GM12878 (cell line): Measurements from ENCODE around the gene APBB3. TPM values are rescaled to one million over a fixed set of nuclear protein-coding genes. Genes with fewer than 3 reads are reported as not detected.

Source experiments
- ATAC-seq: fragments of 200-7000 bp; cut with Tn5 transposase; 3 replicates; pipeline ENCODE4 v1.9.1; 2020; ENCODE audit warnings: mild to moderate bottlenecking, moderate library complexity
- BruUV-seq: library from RNA; stranded (reverse); fragments of 400-500 nt; replicated peaks from 2 replicates; lab custom pipeline; 2021; lab: Mats Ljungman, UMichigan
- CTCF ChIA-PET: fragments of 300-600 bp; sonication (Branson Sonifier 250); formaldehyde crosslinking; extraction: SDS; loops from one replicate; lab custom pipeline; 2021; ENCODE audit warnings: inconsistent platforms; lab: Yijun Ruan, JAX
- POLR2A ChIA-PET: fragments of 350-600 bp; formaldehyde crosslinking; extraction: SDS; loops from one replicate; lab custom pipeline; 2021; ENCODE audit warnings: inconsistent platforms; lab: Charles Lee
- RAD21 ChIA-PET: fragments of 300-600 bp; sonication (Branson Sonifier 250); formaldehyde crosslinking; loops from one replicate; lab custom pipeline; 2023; ENCODE audit warnings: antibody characterized with exemption; ENCODE audit not compliant: unreplicated experiment; lab: Charles Lee
- SMC1A ChIA-PET: fragments of 300-600 bp; sonication (Branson Sonifier 250); formaldehyde crosslinking; loops from one replicate; lab custom pipeline; 2023; ENCODE audit not compliant: unreplicated experiment, uncharacterized antibody; lab: Charles Lee
- DNase-seq: peaks from one replicate; pipeline ENCODE4 v3.0.0-alpha.2; 2011; ENCODE audit warnings: low read depth, low spot score
- FAIRE-seq: peaks from 3 replicates; lab custom pipeline; 2011; peaks lifted over from hg19 to GRCh38; lab: Jason Lieb, UNC
- H2AFZ ChIP-seq: 2 replicates; pipeline ENCODE4 v1.6.0; 2011; ENCODE audit warnings: low read depth, low read length, control low read depth; ENCODE audit not compliant: control insufficient read depth
- H3K27ac ChIP-seq: 2 replicates; pipeline ENCODE4 v1.5.1; 2011; ENCODE audit warnings: control low read depth; ENCODE audit not compliant: control insufficient read depth, insufficient read depth
- H3K27me3 ChIP-seq, 2 experiments: replicated peaks in 1 of 2; 2 replicates each; pipeline versions ENCODE4 v1.6.0 to v1.6.1; 2011; ENCODE audit warnings: low read length in 1 of 2; ENCODE audit not compliant: control insufficient read depth in 2 of 2, insufficient read depth in 2 of 2
- H3K36me3 ChIP-seq, 2 experiments: 2 replicates each; pipeline ENCODE4 v1.5.1; 2011; ENCODE audit warnings: low read length in 1 of 2; ENCODE audit not compliant: control insufficient read depth in 2 of 2, insufficient read depth in 2 of 2
- H3K4me1 ChIP-seq: 2 replicates; pipeline ENCODE4 v1.6.1; 2011; ENCODE audit warnings: mild to moderate bottlenecking, low read length, moderate library complexity, mixed read lengths; ENCODE audit not compliant: control insufficient read depth, insufficient read depth
- H3K4me2 ChIP-seq: 2 replicates; pipeline ENCODE4 v1.6.0; 2011; ENCODE audit warnings: control low read depth; ENCODE audit not compliant: control insufficient read depth, insufficient read depth
- H3K4me3 ChIP-seq: fragments of 200-600 bp; sonication (generic); 2 replicates; pipeline ENCODE4 v1.5.1; 2016
- H3K79me2 ChIP-seq: 2 replicates; pipeline ENCODE4 v1.6.0; 2011; ENCODE audit warnings: low read length; ENCODE audit not compliant: control insufficient read depth, insufficient read depth
- H3K9ac ChIP-seq: 2 replicates; pipeline ENCODE4 v1.8.0; 2011; ENCODE audit warnings: low read length, control low read depth, mixed read lengths; ENCODE audit not compliant: control insufficient read depth, insufficient read depth
- H3K9me3 ChIP-seq: replicated peaks from 3 replicates; pipeline ENCODE4 v1.5.1; 2011; ENCODE audit warnings: mild to moderate bottlenecking, low read length; ENCODE audit not compliant: control insufficient read depth, insufficient read depth
- H4K20me1 ChIP-seq: 2 replicates; pipeline ENCODE4 v1.6.0; 2011; ENCODE audit not compliant: control insufficient read depth, insufficient read depth
- BCLAF1 ChIP-seq: fragments of 450-650 bp; IDR thresholded peaks from 2 replicates; pipeline ENCODE4 v1.6.1; 2017; ENCODE audit warnings: antibody characterized with exemption, mild to moderate bottlenecking, moderate library complexity
- CEBPZ ChIP-seq: fragments of 150-350 bp; IDR thresholded peaks from 2 replicates; pipeline ENCODE4 v1.6.1; 2016; ENCODE audit warnings: low read depth, low read length
- CHD2 ChIP-seq: IDR thresholded peaks from 2 replicates; pipeline ENCODE4 v1.6.1; 2011; ENCODE audit warnings: low read depth, low read length, improper control_type of control experiment, borderline replicate concordance
- CREM ChIP-seq: IDR thresholded peaks from 2 replicates; pipeline ENCODE4 v1.6.1; 2014; ENCODE audit warnings: antibody characterized with exemption, low read depth
- EGR1 ChIP-seq, 2 experiments: IDR thresholded peaks; 1 replicate in 1 of 2; 2 replicates in 1 of 2; pipeline ENCODE4 v1.6.1; 2011 to 2012; ENCODE audit warnings: low read depth in 2 of 2, low read length in 2 of 2, borderline replicate concordance in 1 of 2, mild to moderate bottlenecking in 1 of 2, moderate library complexity in 1 of 2
- ELK1 ChIP-seq: IDR thresholded peaks from 2 replicates; pipeline ENCODE4 v1.6.1; 2012; ENCODE audit warnings: low read depth, low read length, improper control_type of control experiment
- EZH2 ChIP-seq: IDR thresholded peaks from 2 replicates; pipeline ENCODE4 v1.6.1; 2012; ENCODE audit warnings: low read depth, mild to moderate bottlenecking, control low read depth, inconsistent platforms, low read length, borderline replicate concordance; ENCODE audit not compliant: control insufficient read depth
- HCFC1 ChIP-seq: fragments of 150-350 bp; IDR thresholded peaks from 2 replicates; pipeline ENCODE4 v1.6.1; 2014; ENCODE audit warnings: low read length
- HDAC6 ChIP-seq: fragments of 200-600 bp; sonication (generic); IDR thresholded peaks from one replicate; pipeline ENCODE4 v1.8.0; 2017; ENCODE audit warnings: antibody characterized with exemption; ENCODE audit not compliant: unreplicated experiment
- NR2C1 ChIP-seq: fragments of 450-650 bp; IDR thresholded peaks from 2 replicates; pipeline ENCODE4 v1.6.1; 2017; ENCODE audit warnings: antibody characterized with exemption, mild to moderate bottlenecking, moderate library complexity
- PAX8 ChIP-seq: fragments of 450-650 bp; IDR thresholded peaks from 2 replicates; pipeline ENCODE4 v1.6.1; 2017; ENCODE audit warnings: mild to moderate bottlenecking, moderate library complexity
- SIN3A ChIP-seq: IDR thresholded peaks from 2 replicates; pipeline ENCODE4 v1.6.1; 2012; ENCODE audit warnings: low read depth, low read length, improper control_type of control experiment
- SMAD5 ChIP-seq: IDR thresholded peaks from 2 replicates; pipeline ENCODE4 v1.6.1; 2016; ENCODE audit warnings: antibody characterized with exemption, low read depth
- ZNF274 ChIP-seq: IDR thresholded peaks from one replicate; pipeline ENCODE4 v1.8.0; 2011; ENCODE audit not compliant: insufficient read length, insufficient read depth
- ZZZ3 ChIP-seq: IDR thresholded peaks from 2 replicates; pipeline ENCODE4 v1.6.1; 2011; ENCODE audit warnings: low read depth; ENCODE audit not compliant: control insufficient read depth, insufficient read length
- WGBS: methylation state at CpG from one replicate; pipeline ENCODE4 v1.1.6; 2016; ENCODE audit warnings: low lambda C conversion rate; ENCODE audit not compliant: insufficient replicate concordance, insufficient coverage; ENCODE audit errors: missing lambda C conversion rate; 5-methylcytosine and 5-hydroxymethylcytosine counted together
- in situ Hi-C: fragments of 300-500 bp; cut with MboI; formaldehyde crosslinking; loops from 9 replicates; pipeline ENCODE4 v1.14.3; 2018; ENCODE audit warnings: mixed read lengths
- intact Hi-C: fragments of 100-400 bp; cut with micrococcal nuclease; formaldehyde crosslinking; loops from one replicate; pipeline ENCODE4 v1.14.2; 2022; ENCODE audit not compliant: unreplicated experiment
- polyA plus RNA-seq, 11 experiments: library from polyadenylated mRNA; depleted of rRNA in 4 of 11; unstranded in 6 of 11; stranded (reverse) in 5 of 11; fragments of >200 nt; fragmentation: Nextera tagmentation in 4 of 11; fragmentation: Illumina TruSeq in 1 of 11; extraction: Ambion mirVana in 4 of 11; extraction: Trizol in 1 of 11; gene quantifications; 1 replicate in 1 of 11; 2 replicates in 10 of 11; pipeline versions ENCODE4 v1.2.1 to v1.2.3, GENCODE V29; 2011 to 2016; ENCODE audit warnings: inconsistent platforms in 2 of 11, missing spikeins in 2 of 11, low read depth in 1 of 11
- total RNA-seq, 4 experiments: library from RNA; depleted of rRNA in 3 of 4; stranded (reverse); fragments of >200 nt in 3 of 4; fragmentation: Illumina TruSeq in 1 of 4; extraction: Trizol in 1 of 4; gene quantifications; 2 replicates each; pipeline versions ENCODE4 v1.2.1 to v1.2.3, GENCODE V29; 2013 to 2021

APBB3 gene
- total and polyA plus RNA-seq, 10 of the 15 experiments (the other 5 are each of a cell fraction or from before 2014, with no cell fraction given), result 0.35 to 33.3 (median 14.3) TPM

- H3K4me3 ChIP-seq, result peak overlapping the region; percentile 89; the same call in 1 of the 2 replicates
- CTCF ChIA-PET, result interaction anchor here (1.1 kb wide), 1 partner anchor 9 kb away, joined by 3 read pairs; no protein-coding TSS in a partner anchor
- H3K4me2 ChIP-seq, result peak overlapping the region; percentile 95
- 87% methylated on average over 5 of the region's 5 CpGs for WGBS
- BruUV-seq, result no TSS peak
- in situ Hi-C loops, result no loop called here
- DNase-seq (no peak), FAIRE-seq (no peak), ATAC-seq (no peak)
- H3K36me3 ChIP-seq, result peaks cover 6 to 8% of the 10 kb centered on the region in 2 experiments; a peak in 3 of 4 replicates
- RAD21 ChIA-PET, result interaction anchor here (0.8 kb wide), 1 partner anchor 9 kb away, joined by 3 read pairs; the partner anchor contains the start of gene SRA1
- H3K4me1 ChIP-seq, result peaks cover 46% of the 10 kb centered on the region
- POLR2A ChIA-PET, result interaction anchor here (2.3 kb wide), 1 partner anchor 19 kb away, joined by 6 read pairs; the partner anchor contains the start of gene EIF4EBP3
- no peaks in the 10 kb centered on the region for H3K9me3 ChIP-seq
- peaks cover 45% of the 10 kb centered on the region for H3K79me2 ChIP-seq
- H3K9ac ChIP-seq, result no peak overlapping the region
- H2AFZ ChIP-seq, result no peak overlapping the region
- intact Hi-C loops, result no loop called here
- SMC1A ChIA-PET, result interaction anchor here (0.7 to 1.5 kb wide), 4 partner anchors 9 to 72 kb away, joined by 3 to 7 read pairs (median 4); partner anchors contain the start of genes EIF4EBP3 and SRA1
- TF ChIP-seq SIN3A, result no peak
- TF ChIP-seq HCFC1, result no peak
- TF ChIP-seq NR2C1, result no peak
- no peak for TF ChIP-seq EZH2
- no peak for TF ChIP-seq PAX8
- no peak for TF ChIP-seq BCLAF1
- TF ChIP-seq ZZZ3, result no peak
- no peak for TF ChIP-seq HDAC6
- TF ChIP-seq CREM, result no peak
- no peak for TF ChIP-seq SMAD5
- no peak for TF ChIP-seq ZNF274
- TF ChIP-seq ELK1, result no peak
- no peak for TF ChIP-seq EGR1 (IDR thresholded peaks at IDR 0.05; ENCODE audit: borderline replicate concordance in 1 of 2, low read depth in 2 of 2, low read length in 2 of 2)
- no peak for TF ChIP-seq CEBPZ
- TF ChIP-seq CHD2, result no peak
- no peaks in the 10 kb centered on the region for H3K27me3 ChIP-seq
- no peaks in the 10 kb centered on the region for H4K20me1 ChIP-seq
- H3K27ac ChIP-seq, result no peak overlapping the region
Measured at GRCh38 chr5:140566665-140567064, 2.3 kb upstream of the APBB3 start.
